ENCODE measurements around the gene BAIAP3.

Gene BAIAP3

GRCh38 chr16:1371054-1371978 lies 37.9 kb downstream of the BAIAP3 start:
- DNase-seq (ENCODE audit: low read depth), result no peak

GRCh38 chr16:1372292-1372950 lies 39.0 kb downstream of the BAIAP3 start:
- no peak for DNase-seq (ENCODE audit: low read depth)

GRCh38 chr16:1374418-1375297 lies 41.2 kb downstream of the BAIAP3 start:
- DNase-seq (ENCODE audit: low read depth), result no peak

GRCh38 chr16:1375298-1375640 lies 41.8 kb downstream of the BAIAP3 start:
- no peak for DNase-seq (ENCODE audit: low read depth)

- no peak for DNase-seq (ENCODE audit: low read depth)
These were observed 42.4 kb downstream of the BAIAP3 start for GRCh38 chr16:1375741-1376410.

- no peak for DNase-seq (ENCODE audit: low read depth)
These were observed 44.1 kb downstream of the BAIAP3 start for GRCh38 chr16:1377406-1378010.

GRCh38 chr16:1378087-1378803 lies 44.8 kb downstream of the BAIAP3 start:
- no peak for DNase-seq (ENCODE audit: low read depth)

GRCh38 chr16:1378804-1379303 lies 45.4 kb downstream of the BAIAP3 start:
- peak; percentile 83 for DNase-seq (ENCODE audit: low read depth)

GRCh38 chr16:1379304-1380076 lies 46.0 kb downstream of the BAIAP3 start:
- peak; percentile 54 for DNase-seq (ENCODE audit: low read depth)

- no peak for DNase-seq (ENCODE audit: low read depth)
These were observed 46.8 kb downstream of the BAIAP3 start for GRCh38 chr16:1380195-1380594.

GRCh38 chr16:1381612-1382406 lies 48.4 kb downstream of the BAIAP3 start:
- no peak for DNase-seq (ENCODE audit: low read depth)

- DNase-seq (ENCODE audit: low read depth), result no peak
These were observed 50.1 kb downstream of the BAIAP3 start for GRCh38 chr16:1383556-1383955.

- no peak for DNase-seq (ENCODE audit: low read depth)
These were observed 51.8 kb downstream of the BAIAP3 start for GRCh38 chr16:1385232-1385631.

- DNase-seq (ENCODE audit: low read depth), result no peak
These were observed 53.9 kb downstream of the BAIAP3 start for GRCh38 chr16:1387331-1387730.

GRCh38 chr16:1389762-1390161 lies 56.3 kb downstream of the BAIAP3 start:
- no peak for DNase-seq (ENCODE audit: low read depth)

GRCh38 chr16:1390239-1390779 lies 56.9 kb downstream of the BAIAP3 start:
- no peak for DNase-seq (ENCODE audit: low read depth)

GRCh38 chr16:1392826-1393225 lies 59.4 kb downstream of the BAIAP3 start:
- no peak for DNase-seq (ENCODE audit: low read depth)

- no peak for DNase-seq (ENCODE audit: low read depth)
These were observed 60.2 kb downstream of the BAIAP3 start for GRCh38 chr16:1393613-1394176.

Data from iris pigment epithelial cell (primary cell).